Ishikawa (cell line): ENCODE measurements around the gene TMCO6.

ENCODE experiments used
- CEBPB ChIP-seq: IDR thresholded peaks from 2 replicates; pipeline ENCODE4 v1.6.1; 2012
- CREB1 ChIP-seq: IDR thresholded peaks from 2 replicates; pipeline ENCODE4 v1.6.1; 2012; ENCODE audit warnings: low read depth
- EGR1 ChIP-seq: IDR thresholded peaks from 2 replicates; pipeline ENCODE4 v1.6.1; 2012
- EP300 ChIP-seq: IDR thresholded peaks from 2 replicates; pipeline ENCODE4 v1.6.1; 2012; ENCODE audit warnings: borderline replicate concordance
- FOXM1 ChIP-seq: IDR thresholded peaks from 2 replicates; pipeline ENCODE4 v1.6.1; 2012; ENCODE audit warnings: low read depth, borderline replicate concordance
- MAX ChIP-seq: IDR thresholded peaks from 2 replicates; pipeline ENCODE4 v1.6.1; 2012
- NFIC ChIP-seq: IDR thresholded peaks from 2 replicates; pipeline ENCODE4 v1.6.1; 2012
- RAD21 ChIP-seq: IDR thresholded peaks from 2 replicates; pipeline ENCODE4 v1.6.1; 2012; ENCODE audit warnings: low read depth
- REST ChIP-seq: IDR thresholded peaks from 2 replicates; pipeline ENCODE4 v1.6.1; 2012; ENCODE audit warnings: low read depth, mild to moderate bottlenecking
- TAF1 ChIP-seq: IDR thresholded peaks from 2 replicates; pipeline ENCODE4 v1.6.1; 2012; ENCODE audit warnings: low read depth, mild to moderate bottlenecking
- USF1 ChIP-seq: IDR thresholded peaks from 2 replicates; pipeline ENCODE4 v1.6.1; 2012
- YY1 ChIP-seq: IDR thresholded peaks from 2 replicates; pipeline ENCODE4 v1.6.1; 2012; ENCODE audit warnings: low read depth

DNA sequence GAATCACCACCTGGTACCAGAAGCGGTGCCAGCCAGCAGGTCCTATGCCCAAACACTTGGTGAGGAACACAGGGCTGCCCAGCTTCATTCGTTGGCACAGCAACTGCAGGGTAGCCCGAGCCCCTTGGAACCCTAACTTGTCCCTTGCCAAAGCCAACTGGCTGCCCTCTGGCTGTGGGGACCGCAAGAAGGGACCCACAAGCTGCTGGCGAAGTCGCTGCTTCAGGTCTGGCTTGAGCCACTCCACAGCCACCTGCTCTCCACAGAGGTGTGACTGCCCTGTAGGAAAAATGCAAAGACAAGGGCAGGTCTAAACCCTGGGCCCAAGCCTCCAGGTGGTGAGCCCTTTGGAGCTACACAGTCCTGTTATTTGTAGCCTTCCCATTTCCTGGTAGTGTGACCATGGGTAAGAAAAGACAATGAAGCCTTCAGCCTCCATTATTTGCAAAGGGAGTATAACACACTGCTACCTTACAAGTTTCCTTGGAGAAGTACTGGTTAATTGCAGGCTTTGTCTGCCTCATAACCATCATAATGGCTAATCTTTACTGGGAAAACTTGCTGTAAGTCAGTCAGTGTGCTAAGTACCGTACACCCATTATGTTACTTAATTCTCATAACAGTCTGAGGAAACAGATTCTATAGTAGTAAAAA, 32.3 kb downstream of the TMCO6 start:
- TF ChIP-seq CEBPB (no peak), MAX (no peak), CREB1 (no peak), NFIC (no peak), YY1 (no peak), EP300 (no peak), EGR1 (no peak), REST (no peak), USF1 (no peak), RAD21 (no peak), TAF1 (no peak), FOXM1 (no peak)
